Thyroid gland (tissue), 4 donors: ENCODE results near the gene REC8. TPM values are rescaled to one million over a fixed set of nuclear protein-coding genes. Genes with fewer than 3 reads are reported as not detected.

Source experiments
- DNase-seq, 2 donors: peaks; one replicate each; pipeline ENCODE4 v3.0.0-alpha.2; 2019
- H3K27ac ChIP-seq, 3 donors: fragments of 200-600 bp; sonication (generic); 1 replicate in 2 of 3; 2 replicates in 1 of 3; pipeline ENCODE4 v1.5.1; 2016 to 2019; ENCODE audit warnings: mild to moderate bottlenecking in 1 of 3, moderate library complexity in 1 of 3
- H3K27me3 ChIP-seq: fragments of 200-600 bp; sonication (generic); one replicate; pipeline ENCODE4 v1.5.1; 2019
- H3K36me3 ChIP-seq, 2 donors: fragments of 200-600 bp; sonication (generic); one replicate each; pipeline ENCODE4 v1.5.1; 2016 to 2019
- H3K4me1 ChIP-seq, 2 donors: fragments of 200-600 bp; sonication (generic); one replicate each; pipeline ENCODE4 v1.5.1; 2017 to 2019
- H3K4me3 ChIP-seq, 3 donors: fragments of 200-600 bp; sonication (generic); replicated peaks in 1 of 3; 1 replicate in 2 of 3; 2 replicates in 1 of 3; pipeline ENCODE4 v1.5.1; 2016; ENCODE audit warnings: mild to moderate bottlenecking in 1 of 3
- H3K9me3 ChIP-seq: fragments of 200-600 bp; sonication (generic); one replicate; pipeline ENCODE4 v1.5.1; 2017
- CTCF ChIP-seq, 6 experiments: fragments of 200-600 bp in 3 of 6; fragments of 450-650 bp in 3 of 6; sonication (generic) in 3 of 6; IDR thresholded peaks; one replicate each; pipeline ENCODE4 v1.5.1; 2016 to 2019; ENCODE audit warnings: antibody characterized with exemption in 6 of 6, mild to moderate bottlenecking in 2 of 6, inconsistent platforms in 1 of 6, moderate library complexity in 1 of 6
- POLR2A ChIP-seq, 2 donors: fragments of 450-650 bp; IDR thresholded peaks; one replicate each; pipeline ENCODE4 v1.6.1; 2017; ENCODE audit warnings: antibody characterized with exemption in 2 of 2, mild to moderate bottlenecking in 2 of 2, moderate library complexity in 1 of 2
- WGBS, 2 donors: methylation state at CpG; one replicate each; pipeline ENCODE4 v1.1.5; 2017; 5-methylcytosine and 5-hydroxymethylcytosine counted together
- intact Hi-C: fragments of 100-400 bp; cut with DNase I; formaldehyde crosslinking; loops from one replicate; pipeline ENCODE4 v1.15.1; 2023
- total RNA-seq, 4 donors: library from RNA; depleted of rRNA; stranded (reverse); fragments of >200 nt; gene quantifications; one replicate each; pipeline ENCODE4 v1.2.3, GENCODE V29; 2016

Gene REC8
- total RNA-seq, 4 donors from 2014 or later: 4.1 to 7.1 (median 5.4) TPM

- DNase-seq: no peak
- H3K36me3 ChIP-seq: peaks cover 14 to 15% of the 10 kb centered on the region in 2 donors
- no peaks in the 10 kb centered on the region for H3K27me3 ChIP-seq
- H3K4me1 ChIP-seq: peaks cover 21 to 28% of the 10 kb centered on the region in 2 donors
- H3K9me3 ChIP-seq: no peaks in the 10 kb centered on the region
- H3K27ac ChIP-seq: no peak overlapping the region
- TF ChIP-seq CTCF (IDR thresholded peaks at IDR 0.05) (no peak), POLR2A (IDR thresholded peaks at IDR 0.05) (no peak)
- intact Hi-C loops: no loop called here
- 82 to 87% methylated on average over 9 of the region's 9 CpGs for WGBS, 2 donors
- H3K4me3 ChIP-seq: no peak overlapping the region
Measured at GRCh38 chr14:24139272-24139934, 32.5 kb upstream of the REC8 start.

DNA sequence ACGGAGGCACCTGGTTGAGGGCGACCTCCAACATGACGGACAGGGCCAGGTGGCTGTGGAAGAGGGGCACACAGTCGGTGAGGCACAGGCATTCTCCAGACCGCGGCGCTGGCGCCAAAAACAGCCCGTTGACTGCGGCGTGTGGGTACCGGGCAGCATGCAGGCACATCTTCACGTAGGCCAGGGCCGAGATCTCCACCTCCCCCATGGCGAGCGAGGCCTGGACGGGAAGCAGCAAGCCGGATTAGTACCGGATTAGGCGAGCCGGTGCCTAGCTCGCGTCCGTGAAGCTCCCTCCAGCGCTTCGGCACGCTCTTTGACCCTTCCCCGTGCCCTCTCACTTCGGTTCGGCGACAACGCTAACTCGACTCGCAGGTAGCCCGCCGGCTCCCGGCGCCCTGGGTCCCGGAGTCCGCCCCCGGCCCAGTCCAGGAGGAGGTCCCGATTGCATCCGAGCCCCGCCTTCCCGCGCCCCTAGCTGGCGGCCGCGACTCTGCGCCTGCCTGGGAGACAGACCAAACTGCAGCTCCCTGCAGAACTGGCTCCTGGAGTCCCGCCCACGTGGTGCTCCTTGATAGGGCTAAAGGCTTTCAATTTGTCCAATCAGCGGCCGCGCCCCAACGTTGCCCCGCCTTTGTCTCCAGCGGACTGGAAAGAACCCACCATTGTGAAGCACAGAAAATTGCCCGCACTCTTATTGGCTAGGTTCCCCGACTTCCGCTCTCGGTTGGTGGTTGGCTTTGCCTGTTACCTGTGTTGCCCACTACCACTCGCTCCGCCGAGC lies 30.6 kb upstream of the REC8 start, which contains the start of gene EMC9:
TSS of gene EMC9 (minus strand) at position 495 of the 784 bp plus-strand sequence. CDS start at position 208, 287 bp downstream.
- Histone ChIP-seq H3K27me3 (no peaks in the 10 kb centered on the region), H3K27ac (peak within 1 kb of the TSS; percentile 71 to 90 (median 88)), H3K4me1 (peaks cover 27 to 34% of the 10 kb centered on the region in 2 donors), H3K36me3 (peaks cover 14 to 15% of the 10 kb centered on the region in 2 donors), H3K9me3 (no peaks in the 10 kb centered on the region), H3K4me3 (peak within 1 kb of the TSS; percentile 69 to 72 (median 70))
- 0% methylated on average over 20 to 36 of the region's 65 CpGs for WGBS, 2 donors
- peak; percentile 100 for DNase-seq
- intact Hi-C loops: no loop called here
- TF ChIP-seq CTCF (IDR thresholded peaks at IDR 0.05) (peak; percentile 14 to 74 (median 46)), POLR2A (IDR thresholded peaks at IDR 0.05) (peak in 1 of 2 donors; percentile 90)

DNA sequence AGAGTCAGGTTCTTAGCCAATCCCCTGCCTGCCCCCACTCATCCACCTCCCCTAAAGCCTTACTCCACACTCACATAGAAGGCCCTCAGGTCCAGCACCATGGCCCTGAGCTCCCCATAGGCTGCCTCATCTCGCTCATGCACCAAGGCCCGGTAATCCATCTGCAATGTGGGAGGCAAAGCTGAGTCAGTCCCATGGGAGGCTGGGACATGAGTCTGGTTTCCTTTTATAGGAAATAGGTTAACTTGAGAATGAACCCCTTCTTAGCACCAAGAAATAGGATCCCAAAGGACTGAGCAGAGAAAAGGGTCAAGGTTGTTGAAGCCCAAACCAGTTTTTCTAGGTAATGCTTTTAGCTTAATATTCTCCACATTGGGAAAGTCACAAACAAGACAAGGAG lies 28.4 kb upstream of the REC8 start:
- intact Hi-C loops: no loop called here
- H3K27ac ChIP-seq: no peak overlapping the region
- 83% methylated on average over 2 of the region's 2 CpGs for WGBS, 2 donors
- DNase-seq: no peak
- H3K36me3 ChIP-seq: peaks cover 5 to 10% of the 10 kb centered on the region in 2 donors
- no peaks in the 10 kb centered on the region for H3K27me3 ChIP-seq
- no peak overlapping the region for H3K4me3 ChIP-seq
- TF ChIP-seq POLR2A (IDR thresholded peaks at IDR 0.05) (no peak), CTCF (IDR thresholded peaks at IDR 0.05) (no peak)
- peaks cover 27 to 33% of the 10 kb centered on the region in 2 donors for H3K4me1 ChIP-seq
- no peaks in the 10 kb centered on the region for H3K9me3 ChIP-seq

- Histone ChIP-seq H3K27me3 (no peaks in the 10 kb centered on the region), H3K9me3 (no peaks in the 10 kb centered on the region), H3K4me3 (no peak overlapping the region), H3K27ac (no peak overlapping the region), H3K36me3 (peaks cover 4% of the 10 kb centered on the region in 2 donors), H3K4me1 (peaks cover 28 to 32% of the 10 kb centered on the region in 2 donors)
- intact Hi-C loops: no loop called here
- WGBS, 2 donors: 85 to 89% methylated on average over 1 of the region's 1 CpG
- no peak for DNase-seq
- TF ChIP-seq CTCF (IDR thresholded peaks at IDR 0.05) (no peak), POLR2A (IDR thresholded peaks at IDR 0.05) (no peak)
Measured at GRCh38 chr14:24144451-24144850, 27.4 kb upstream of the REC8 start.

DNA sequence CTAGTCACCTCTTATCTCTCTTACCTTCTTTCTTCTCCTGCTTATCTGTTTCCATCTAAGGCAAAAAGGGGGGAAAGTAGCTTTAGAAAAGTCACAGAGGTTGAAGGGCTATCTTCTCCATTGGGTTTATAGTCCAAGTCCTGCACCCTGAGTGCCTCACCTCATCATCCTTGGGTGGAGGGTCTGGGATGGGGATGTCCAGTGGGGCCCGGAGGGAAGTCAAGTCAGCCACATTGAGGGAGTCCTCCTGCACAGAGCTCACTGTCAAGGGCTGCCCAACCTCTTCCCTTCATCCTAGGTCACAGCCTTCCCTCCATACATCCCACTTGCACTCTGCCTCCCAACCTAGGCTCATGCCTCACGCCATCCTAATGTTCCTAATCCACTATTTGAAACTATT lies 26.7 kb upstream of the REC8 start:
- H3K27me3 ChIP-seq: no peaks in the 10 kb centered on the region
- H3K27ac ChIP-seq: no peak overlapping the region
- intact Hi-C loops: no loop called here
- peaks cover 6 to 7% of the 10 kb centered on the region in 2 donors for H3K36me3 ChIP-seq
- H3K9me3 ChIP-seq: no peaks in the 10 kb centered on the region
- H3K4me3 ChIP-seq: no peak overlapping the region
- TF ChIP-seq POLR2A (IDR thresholded peaks at IDR 0.05): no peak
- no peak for TF ChIP-seq CTCF (IDR thresholded peaks at IDR 0.05)
- H3K4me1 ChIP-seq: peaks cover 24% of the 10 kb centered on the region in 2 donors
- DNase-seq: no peak
- WGBS, 2 donors: 89 to 100% methylated on average over 2 of the region's 2 CpGs
